Astrocyte of the hippocampus (primary cell): ENCODE measurements around the gene WASHC2A.
"Not testable (repeated sequence)": the region's sequence is repeated elsewhere in the genome, so short reads cannot be mapped to it uniquely, and the experiment has no call there.

Experiments
- DNase-seq: peaks from one replicate; pipeline ENCODE4 v3.0.0; 2011; ENCODE audit warnings: low read depth, low spot score

The WASHC2A gene, protein sequence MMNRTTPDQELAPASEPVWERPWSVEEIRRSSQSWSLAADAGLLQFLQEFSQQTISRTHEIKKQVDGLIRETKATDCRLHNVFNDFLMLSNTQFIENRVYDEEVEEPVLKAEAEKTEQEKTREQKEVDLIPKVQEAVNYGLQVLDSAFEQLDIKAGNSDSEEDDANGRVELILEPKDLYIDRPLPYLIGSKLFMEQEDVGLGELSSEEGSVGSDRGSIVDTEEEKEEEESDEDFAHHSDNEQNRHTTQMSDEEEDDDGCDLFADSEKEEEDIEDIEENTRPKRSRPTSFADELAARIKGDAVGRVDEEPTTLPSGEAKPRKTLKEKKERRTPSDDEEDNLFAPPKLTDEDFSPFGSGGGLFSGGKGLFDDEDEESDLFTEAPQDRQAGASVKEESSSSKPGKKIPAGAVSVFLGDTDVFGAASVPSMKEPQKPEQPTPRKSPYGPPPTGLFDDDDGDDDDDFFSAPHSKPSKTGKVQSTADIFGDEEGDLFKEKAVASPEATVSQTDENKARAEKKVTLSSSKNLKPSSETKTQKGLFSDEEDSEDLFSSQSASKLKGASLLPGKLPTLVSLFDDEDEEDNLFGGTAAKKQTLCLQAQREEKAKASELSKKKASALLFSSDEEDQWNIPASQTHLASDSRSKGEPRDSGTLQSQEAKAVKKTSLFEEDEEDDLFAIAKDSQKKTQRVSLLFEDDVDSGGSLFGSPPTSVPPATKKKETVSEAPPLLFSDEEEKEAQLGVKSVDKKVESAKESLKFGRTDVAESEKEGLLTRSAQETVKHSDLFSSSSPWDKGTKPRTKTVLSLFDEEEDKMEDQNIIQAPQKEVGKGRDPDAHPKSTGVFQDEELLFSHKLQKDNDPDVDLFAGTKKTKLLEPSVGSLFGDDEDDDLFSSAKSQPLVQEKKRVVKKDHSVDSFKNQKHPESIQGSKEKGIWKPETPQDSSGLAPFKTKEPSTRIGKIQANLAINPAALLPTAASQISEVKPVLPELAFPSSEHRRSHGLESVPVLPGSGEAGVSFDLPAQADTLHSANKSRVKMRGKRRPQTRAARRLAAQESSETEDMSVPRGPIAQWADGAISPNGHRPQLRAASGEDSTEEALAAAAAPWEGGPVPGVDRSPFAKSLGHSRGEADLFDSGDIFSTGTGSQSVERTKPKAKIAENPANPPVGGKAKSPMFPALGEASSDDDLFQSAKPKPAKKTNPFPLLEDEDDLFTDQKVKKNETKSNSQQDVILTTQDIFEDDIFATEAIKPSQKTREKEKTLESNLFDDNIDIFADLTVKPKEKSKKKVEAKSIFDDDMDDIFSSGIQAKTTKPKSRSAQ (N-terminal part only)

GRCh38 chr10:50067546-50068351 is at the start of gene WASHC2A:
WASHC2A (plus strand) TSS chr10:50067954; CDS start chr10:50068006, 52 bp downstream.
- DNase-seq, result peak; percentile 84

DNA sequence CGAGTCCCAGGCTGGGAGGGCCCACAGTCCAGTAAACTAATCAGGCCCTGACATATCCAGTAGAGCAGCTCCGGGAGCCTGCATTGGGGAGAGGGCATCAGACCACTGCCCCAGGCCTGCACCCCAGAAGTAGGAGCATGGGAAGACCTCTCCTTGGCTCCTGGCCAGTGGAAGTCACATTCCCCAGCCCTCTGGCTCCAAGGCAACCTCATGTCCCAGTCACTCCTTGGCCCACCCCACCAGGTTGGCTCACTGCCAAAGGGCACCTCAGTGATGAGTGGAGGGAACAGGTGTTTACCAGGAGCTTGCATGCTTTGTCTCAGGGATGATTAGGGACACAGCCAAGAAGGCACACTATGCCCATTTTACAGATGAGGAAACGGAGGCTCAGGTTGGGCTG is 48.5 kb upstream of the WASHC2A start:
- DNase-seq, result not testable (repeated sequence)

DNA sequence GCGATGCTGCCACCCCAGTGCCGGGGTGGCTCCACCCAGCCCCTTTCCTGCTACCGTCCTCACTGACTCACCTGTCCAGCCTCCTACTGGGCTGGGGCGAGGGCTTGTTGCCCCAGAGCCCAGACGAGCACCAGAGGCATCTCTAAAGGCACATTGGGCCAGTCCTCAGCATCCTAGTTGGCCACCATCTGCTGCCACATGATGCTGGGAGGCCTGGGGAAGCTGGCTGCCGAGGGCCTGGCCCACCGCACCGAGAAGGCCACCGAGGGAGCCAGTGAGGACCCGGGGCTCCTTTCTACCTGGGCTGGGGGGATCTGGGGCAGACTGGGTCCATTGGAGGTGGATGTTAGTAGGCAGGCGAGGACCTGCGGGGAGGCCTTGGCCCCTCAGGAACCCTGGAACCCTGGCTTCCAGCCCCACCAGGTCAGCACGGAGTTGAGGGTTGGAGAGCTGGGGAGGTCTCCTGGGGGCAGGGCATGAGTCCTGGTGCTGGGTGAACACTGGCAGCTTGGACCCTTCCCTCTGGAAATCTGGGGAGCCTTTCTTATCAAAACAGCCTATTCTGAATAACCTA is 47.2 kb upstream of the WASHC2A start:
- not testable (repeated sequence) for DNase-seq

GRCh38 chr10:50021646-50022045 is 46.1 kb upstream of the WASHC2A start:
- no peak for DNase-seq

- DNase-seq, result not testable (repeated sequence)
These were observed 42.9 kb upstream of the WASHC2A start for GRCh38 chr10:50024716-50025383.

- DNase-seq, result no peak
These were observed 42.1 kb upstream of the WASHC2A start for GRCh38 chr10:50025627-50026026.

- DNase-seq, result no peak
These were observed 40.6 kb upstream of the WASHC2A start for GRCh38 chr10:50027195-50027594.

DNA sequence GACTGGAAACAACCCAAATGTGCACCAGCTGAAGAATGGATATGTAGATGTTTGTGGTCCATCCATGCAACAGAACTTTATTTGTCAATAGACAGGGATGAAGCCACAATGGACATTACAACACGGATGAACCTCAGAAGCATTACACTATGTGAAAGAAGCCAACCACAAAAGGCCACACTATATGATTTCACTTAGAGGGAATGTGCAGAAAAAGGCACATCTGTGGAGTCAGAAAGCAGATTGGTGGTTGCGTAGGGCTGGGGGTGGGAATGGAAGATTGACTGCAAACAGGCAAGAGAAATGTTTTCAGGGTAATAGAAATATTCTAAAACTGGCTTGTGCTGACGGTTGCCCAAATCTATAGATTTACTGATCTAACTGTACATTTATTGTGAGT is 34.3 kb upstream of the WASHC2A start:
- DNase-seq, result peak; percentile 52

DNA sequence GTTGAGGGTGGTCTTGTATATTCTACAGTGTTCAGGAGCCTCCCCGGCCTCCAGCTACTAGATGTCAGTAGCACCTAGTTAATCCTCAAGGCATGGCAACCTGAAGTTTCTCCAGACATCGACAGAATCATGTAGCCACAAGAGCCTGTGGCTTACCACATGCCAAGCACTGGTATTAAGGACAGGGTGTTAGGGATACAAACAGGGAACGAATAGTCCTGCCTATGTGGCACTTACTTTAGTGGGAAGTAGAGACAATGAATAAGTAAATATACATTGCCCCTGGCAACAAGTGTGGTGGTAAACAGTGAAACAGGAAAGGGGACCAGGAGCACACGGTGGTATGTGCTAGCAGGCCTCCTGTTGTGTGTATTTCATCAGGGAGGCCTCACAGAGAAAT is 32.4 kb upstream of the WASHC2A start:
- peak; percentile 41 for DNase-seq

DNA sequence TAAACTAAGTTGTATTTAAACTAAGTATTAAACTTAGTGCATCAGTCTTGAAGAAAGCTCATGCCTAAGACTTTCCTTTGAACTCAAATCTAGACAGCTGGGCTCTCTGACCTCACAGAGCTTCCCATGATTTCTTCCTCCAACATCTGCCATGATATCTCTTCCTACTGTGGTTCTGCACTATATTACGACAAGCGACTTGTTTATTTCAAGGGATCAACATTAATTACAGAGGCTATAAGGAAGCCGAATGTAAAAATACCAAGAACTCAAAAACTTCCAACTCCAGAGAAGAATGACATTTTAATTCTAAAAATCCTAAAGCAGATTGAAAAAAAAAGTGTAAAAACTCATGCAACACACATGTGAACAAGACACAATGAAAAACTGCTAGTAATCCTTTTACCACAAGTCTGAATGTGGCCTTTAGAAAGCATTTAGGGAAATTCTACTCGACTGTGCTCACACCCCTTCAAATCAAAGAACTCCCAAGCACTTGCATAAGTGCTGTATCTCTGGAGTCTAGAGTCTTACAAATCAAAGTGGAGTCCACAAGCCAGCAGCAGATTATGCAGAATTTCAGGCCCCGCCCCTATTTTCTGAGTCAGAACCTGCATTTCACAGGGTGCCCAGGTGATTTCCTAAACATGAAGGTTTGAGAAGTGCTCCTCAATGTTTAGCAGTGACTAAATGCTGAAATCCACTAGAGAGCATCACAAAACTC is 22.7 kb upstream of the WASHC2A start:
- DNase-seq, result no peak

- not testable (repeated sequence) for DNase-seq
These were observed 21.3 kb upstream of the WASHC2A start for GRCh38 chr10:50046457-50046856.

DNA sequence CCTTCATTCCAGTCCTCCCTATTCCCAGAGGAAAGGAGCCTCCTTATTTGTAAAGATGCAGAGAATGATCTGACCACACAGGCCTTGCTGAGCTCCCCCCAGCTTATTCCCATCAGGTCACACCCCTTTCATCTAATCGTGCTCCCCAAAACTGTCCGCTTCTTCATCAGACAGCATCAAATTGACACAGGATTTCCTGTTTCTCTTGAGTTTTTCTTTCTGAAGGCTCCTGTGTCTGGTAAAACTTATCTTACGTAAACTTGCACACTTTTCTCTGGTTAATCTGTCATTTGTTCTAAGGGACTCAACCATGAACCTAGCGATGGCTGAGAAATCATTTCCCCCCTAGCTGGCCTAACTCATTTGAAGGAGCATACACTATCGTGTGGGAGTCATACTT is 20.2 kb upstream of the WASHC2A start:
- DNase-seq, result not testable (repeated sequence)

- peak; percentile 54 for DNase-seq
These were observed 15.6 kb upstream of the WASHC2A start for GRCh38 chr10:50051995-50052660.

- DNase-seq, result not testable (repeated sequence)
These were observed 14.9 kb upstream of the WASHC2A start for GRCh38 chr10:50052778-50053376.

- DNase-seq, result not testable (repeated sequence)
These were observed 12.1 kb upstream of the WASHC2A start for GRCh38 chr10:50055494-50056292.

DNA sequence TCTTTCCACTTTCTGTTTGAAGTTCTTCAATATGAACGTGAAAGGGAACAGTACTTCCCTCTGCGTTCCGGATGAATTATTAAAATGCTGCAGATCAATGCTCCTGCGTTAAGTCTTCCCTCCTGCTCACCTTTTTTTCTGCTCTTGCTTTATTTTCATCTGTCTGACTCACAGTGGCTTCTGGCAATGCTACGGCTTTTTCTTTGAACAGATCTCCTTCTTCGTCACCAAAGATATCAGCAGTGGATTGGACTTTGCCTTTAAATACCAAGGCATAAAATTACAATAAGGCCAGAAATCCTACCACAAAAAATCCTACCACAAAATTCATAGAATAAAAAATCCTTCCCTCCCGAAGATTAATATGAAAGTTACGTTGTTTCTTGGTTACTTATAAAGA is 11.1 kb upstream of the WASHC2A start:
- DNase-seq, result peak; percentile 32

- not testable (repeated sequence) for DNase-seq
These were observed 9.0 kb upstream of the WASHC2A start for GRCh38 chr10:50058727-50059126.
